Osteocyte (in vitro differentiated cells): ENCODE measurements around the gene VWA7. TPM values are rescaled to one million over a fixed set of nuclear protein-coding genes. Genes with fewer than 3 reads are reported as not detected.
A peak's percentile ranks its signal among the peaks of the same experiment; 100 is the strongest.
"Not testable (repeated sequence)": the region's sequence is repeated elsewhere in the genome, so short reads cannot be mapped to it uniquely, and the experiment has no call there.

Source experiments
- DNase-seq: peaks from one replicate; pipeline ENCODE4 v3.0.0; 2021; ENCODE audit warnings: mixed read lengths; ENCODE audit not compliant: unreplicated experiment; ENCODE audit errors: extremely low spot score
- H3K27ac Mint-ChIP-seq: one replicate; pipeline ENCODE4 v1.8.0; 2021; ENCODE audit warnings: mild to moderate bottlenecking, mixed read lengths; ENCODE audit not compliant: unreplicated experiment
- H3K27me3 Mint-ChIP-seq: one replicate; pipeline ENCODE4 v1.8.0; 2021; ENCODE audit warnings: mixed read lengths; ENCODE audit not compliant: unreplicated experiment
- H3K36me3 Mint-ChIP-seq: one replicate; pipeline ENCODE4 v1.8.0; 2021; ENCODE audit warnings: mixed read lengths; ENCODE audit not compliant: unreplicated experiment
- H3K4me1 Mint-ChIP-seq: one replicate; pipeline ENCODE4 v1.8.0; 2021; ENCODE audit warnings: mixed read lengths; ENCODE audit not compliant: unreplicated experiment
- H3K4me3 Mint-ChIP-seq: one replicate; pipeline ENCODE4 v1.8.0; 2021; ENCODE audit warnings: mild to moderate bottlenecking, moderate library complexity, mixed read lengths; ENCODE audit not compliant: unreplicated experiment
- H3K9me3 Mint-ChIP-seq: one replicate; pipeline ENCODE4 v1.8.0; 2021; ENCODE audit warnings: mixed read lengths; ENCODE audit not compliant: unreplicated experiment
- CTCF ChIP-seq: fragments of 200-600 bp; sonication (generic); IDR thresholded peaks from 2 replicates; pipeline ENCODE4 v1.5.0; 2021; ENCODE audit warnings: antibody characterized with exemption, mild to moderate bottlenecking, moderate library complexity
- total RNA-seq: library from RNA; stranded (reverse); gene quantifications from 2 replicates; pipeline ENCODE4 v1.2.1, GENCODE V29; 2021

VWA7 gene
- total RNA-seq, 1 donor from 2014 or later, result 0.94 TPM

GRCh38 chr6:31814677-31815024 lies 37.5 kb upstream of the VWA7 start:
- Mint-ChIP-seq H3K27ac (peak overlapping the region; percentile 94), H3K4me3 (peak overlapping the region; percentile 80), H3K27me3 (no peaks in the 10 kb centered on the region), H3K4me1 (peaks cover 13% of the 10 kb centered on the region), H3K9me3 (no peaks in the 10 kb centered on the region), H3K36me3 (no peaks in the 10 kb centered on the region)
- peak; percentile 88 for DNase-seq
- TF ChIP-seq CTCF, result no peak

GRCh38 chr6:31813465-31813849 lies 36.3 kb upstream of the VWA7 start:
- Mint-ChIP-seq H3K36me3 (no peaks in the 10 kb centered on the region), H3K27ac (no peak overlapping the region), H3K4me3 (no peak overlapping the region), H3K27me3 (no peaks in the 10 kb centered on the region), H3K9me3 (no peaks in the 10 kb centered on the region), H3K4me1 (peaks cover 13% of the 10 kb centered on the region)
- DNase-seq, result no peak
- TF ChIP-seq CTCF, result no peak

- no peak overlapping the region for H3K27ac Mint-ChIP-seq
- no peaks in the 10 kb centered on the region for H3K9me3 Mint-ChIP-seq
- no peaks in the 10 kb centered on the region for H3K27me3 Mint-ChIP-seq
- peaks cover 10% of the 10 kb centered on the region for H3K4me1 Mint-ChIP-seq
- TF ChIP-seq CTCF, result no peak
- no peaks in the 10 kb centered on the region for H3K36me3 Mint-ChIP-seq
- DNase-seq, result no peak
- no peak overlapping the region for H3K4me3 Mint-ChIP-seq
Measured at GRCh38 chr6:31811645-31812044, 34.5 kb upstream of the VWA7 start.

GRCh38 chr6:31808599-31808998 lies 31.5 kb upstream of the VWA7 start:
- H3K9me3 Mint-ChIP-seq, H3K4me3 Mint-ChIP-seq, H3K27ac Mint-ChIP-seq, DNase-seq, H3K36me3 Mint-ChIP-seq, H3K27me3 Mint-ChIP-seq: not testable (repeated sequence)
- H3K4me1 Mint-ChIP-seq, result peaks cover 12% of the 10 kb centered on the region

GRCh38 chr6:31806470-31807272 lies 29.5 kb upstream of the VWA7 start, which contains the start of gene LSM2:
Gene LSM2, minus strand, starts transcription at chr6:31806966. Its CDS starts 209 bp downstream, at chr6:31806757.
- H3K9me3 Mint-ChIP-seq, result no peaks in the 10 kb centered on the region
- H3K27me3 Mint-ChIP-seq, result no peaks in the 10 kb centered on the region
- peak within 1 kb of the TSS; percentile 86 for H3K4me3 Mint-ChIP-seq
- DNase-seq, result peak; percentile 99
- peaks cover 12% of the 10 kb centered on the region for H3K4me1 Mint-ChIP-seq
- peak within 1 kb of the TSS; percentile 93 for H3K27ac Mint-ChIP-seq
- no peaks in the 10 kb centered on the region for H3K36me3 Mint-ChIP-seq
- no peak for TF ChIP-seq CTCF
